NCI-H187 (cell line): ENCODE results near the gene DLGAP4.

Experiments
- DNase-seq, 2 experiments: peaks; one replicate each; lab custom pipeline; 2025; lab: John Stamatoyannopoulos, UW

The DLGAP4 gene

DNA sequence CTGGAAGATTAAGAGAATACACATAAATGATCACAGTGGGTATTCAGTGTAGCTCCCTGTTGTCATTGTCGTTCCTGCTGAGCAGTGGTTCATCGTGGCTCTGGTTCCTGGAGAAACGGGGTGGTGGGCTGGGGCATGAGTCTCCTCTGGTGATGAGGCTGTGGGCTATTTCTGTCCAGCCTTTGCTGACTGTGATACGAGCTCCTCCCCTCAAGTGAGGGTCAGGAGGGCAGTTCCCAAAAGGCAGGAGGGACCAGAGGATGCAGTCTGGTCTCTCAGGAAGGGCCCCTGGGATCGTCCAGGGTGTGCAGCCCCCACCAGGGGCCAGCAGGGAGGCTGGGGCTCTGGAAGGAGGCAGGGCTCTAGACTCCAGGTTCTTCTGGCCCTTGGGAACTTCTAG lies 31.1 kb upstream of the DLGAP4 start:
- no peak for DNase-seq

DNA sequence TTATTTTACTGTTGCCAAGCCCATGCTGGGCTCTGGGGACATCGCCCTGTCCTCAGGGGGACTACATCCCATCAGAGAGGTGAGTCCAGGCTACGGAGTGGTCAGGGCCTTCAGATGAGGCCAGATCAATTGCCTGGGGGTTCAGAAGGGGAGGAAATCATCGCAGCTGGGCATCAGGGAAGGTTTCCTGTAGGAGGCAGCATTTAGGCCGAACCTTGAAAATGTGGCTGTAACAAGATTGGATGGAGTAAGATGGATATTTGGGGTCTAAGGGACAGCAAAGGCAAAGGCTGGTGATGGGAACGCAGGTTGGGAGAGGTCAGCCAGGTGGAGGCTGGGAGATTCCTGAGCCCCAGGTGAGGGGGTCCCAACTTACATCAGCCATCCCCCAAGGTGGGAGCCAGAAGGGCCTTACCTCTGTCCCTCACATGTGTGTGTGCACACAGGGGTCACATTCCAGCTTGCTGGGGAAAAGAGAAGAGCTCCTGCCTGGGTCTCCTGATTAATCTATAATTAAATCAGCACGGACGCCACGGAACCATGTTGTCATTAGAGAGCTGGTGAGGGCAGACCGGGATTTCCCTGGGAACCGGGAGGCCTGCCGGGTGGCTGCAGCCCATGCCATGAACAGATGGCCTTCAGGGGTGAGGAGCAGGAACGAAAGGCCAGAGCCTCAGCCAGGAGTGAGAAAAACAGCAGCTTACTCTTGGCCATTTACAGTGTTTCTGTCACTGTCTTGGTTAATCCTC lies 30.5 kb upstream of the DLGAP4 start:
- no peak for DNase-seq

- no peak for DNase-seq
These were observed 28.6 kb upstream of the DLGAP4 start for GRCh38 chr20:36277546-36277945.

- DNase-seq = no peak
These were observed 26.8 kb upstream of the DLGAP4 start for GRCh38 chr20:36279362-36279761.

GRCh38 chr20:36279776-36280175 lies 26.4 kb upstream of the DLGAP4 start:
- no peak for DNase-seq

- no peak for DNase-seq
These were observed 24.3 kb upstream of the DLGAP4 start for GRCh38 chr20:36281785-36282380.

GRCh38 chr20:36284751-36285150 lies 21.4 kb upstream of the DLGAP4 start:
- no peak for DNase-seq

DNA sequence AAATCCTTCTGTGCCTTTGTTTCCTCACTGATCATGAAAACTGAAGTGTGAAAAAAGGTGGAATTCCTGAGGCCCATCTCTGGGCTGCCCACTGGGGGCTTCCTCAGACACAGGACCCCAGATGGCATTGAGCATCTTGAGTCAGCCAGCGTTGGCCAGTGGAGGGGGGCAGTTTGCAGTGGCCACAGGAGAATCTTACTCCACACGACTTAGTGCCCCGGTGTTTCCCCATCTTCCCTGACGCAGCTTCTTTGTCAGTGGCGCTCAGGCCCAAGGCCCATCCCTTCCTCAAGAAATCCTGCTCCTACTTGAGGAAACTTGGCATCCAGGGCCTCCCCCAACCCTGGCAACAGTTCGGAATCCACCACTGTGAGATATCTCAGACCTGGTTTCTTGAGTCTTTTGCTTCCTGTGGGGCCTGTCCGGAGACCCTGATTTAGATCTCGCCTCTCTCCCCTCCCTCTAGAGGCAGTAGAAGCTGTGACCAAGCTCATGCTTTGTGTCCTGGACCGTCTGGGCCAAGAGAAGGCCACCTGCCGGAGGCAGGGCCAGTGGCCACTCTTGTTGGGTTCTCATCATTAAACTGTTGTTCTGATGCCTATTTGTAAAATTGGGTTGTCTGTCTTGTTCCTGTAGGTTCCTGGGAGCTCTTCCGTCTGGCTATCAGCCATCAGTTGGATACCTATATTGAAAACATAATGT lies 20.2 kb upstream of the DLGAP4 start:
- no peak for DNase-seq

GRCh38 chr20:36297656-36298055 lies 8.5 kb upstream of the DLGAP4 start:
- DNase-seq = no peak

GRCh38 chr20:36298061-36298460 lies 8.1 kb upstream of the DLGAP4 start:
- no peak for DNase-seq

DNA sequence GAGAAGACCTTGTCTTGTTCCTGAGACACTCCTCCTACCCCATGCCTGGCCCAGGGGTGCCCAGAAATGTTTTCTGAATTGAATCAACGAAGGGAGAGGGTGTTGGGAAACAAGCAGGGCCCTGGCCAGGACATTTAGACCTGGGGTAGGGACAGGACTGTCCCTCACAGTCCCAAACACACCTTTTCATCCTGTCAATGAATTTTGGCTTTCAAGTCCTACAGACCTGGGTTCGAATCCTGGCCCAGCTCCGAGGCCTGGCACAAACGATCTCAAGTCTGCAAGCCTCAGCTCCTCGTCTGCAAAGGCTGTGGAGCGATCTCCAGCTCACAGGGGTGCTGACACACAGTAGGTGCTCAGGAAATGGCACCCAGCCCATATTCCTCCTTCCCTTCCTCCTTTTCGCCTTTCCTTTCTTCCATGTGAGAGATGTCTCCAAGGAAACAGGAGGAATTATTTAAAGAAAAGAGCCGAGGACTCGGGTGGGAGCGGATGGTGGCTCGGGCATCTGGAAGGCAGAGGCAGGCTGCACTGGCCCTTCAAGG lies 7.3 kb upstream of the DLGAP4 start:
- DNase-seq = no peak

- no peak for DNase-seq
These were observed 6.7 kb upstream of the DLGAP4 start for GRCh38 chr20:36299459-36299858.

- DNase-seq = no peak
These were observed 4.6 kb upstream of the DLGAP4 start for GRCh38 chr20:36301359-36302119.

DNA sequence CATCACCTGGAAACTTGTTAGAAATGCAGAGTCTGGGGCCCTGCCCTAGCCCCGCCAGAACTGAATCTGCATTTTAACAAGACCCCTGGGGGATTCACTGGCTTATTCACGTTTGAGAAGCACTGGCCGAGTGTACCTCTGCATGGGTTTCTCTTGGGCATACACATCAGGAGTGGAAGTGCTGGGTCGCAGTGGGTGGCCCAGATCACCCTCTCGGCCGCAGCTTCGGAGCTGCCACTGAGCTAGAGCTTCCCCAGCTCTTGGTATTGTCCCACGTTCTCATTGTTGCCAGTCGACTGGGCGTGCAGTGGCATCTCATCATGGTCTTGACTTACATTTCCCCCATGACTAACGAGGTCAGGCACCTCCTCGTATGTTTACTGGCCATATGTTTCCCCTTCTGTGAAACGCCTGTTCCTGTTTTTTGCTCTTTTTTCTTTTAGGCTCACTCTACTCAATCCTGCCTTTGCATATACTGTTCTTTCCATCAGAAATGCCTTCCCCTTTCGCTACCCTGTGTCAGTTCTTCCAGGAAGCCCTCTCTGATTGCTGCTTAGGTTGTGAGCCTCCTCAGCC lies 3.0 kb upstream of the DLGAP4 start:
- DNase-seq = no peak

- no peak for DNase-seq
These were observed 2.3 kb upstream of the DLGAP4 start for GRCh38 chr20:36303831-36304230.

- DNase-seq = no peak
These were observed 1.2 kb upstream of the DLGAP4 start for GRCh38 chr20:36304786-36305495.

DNA sequence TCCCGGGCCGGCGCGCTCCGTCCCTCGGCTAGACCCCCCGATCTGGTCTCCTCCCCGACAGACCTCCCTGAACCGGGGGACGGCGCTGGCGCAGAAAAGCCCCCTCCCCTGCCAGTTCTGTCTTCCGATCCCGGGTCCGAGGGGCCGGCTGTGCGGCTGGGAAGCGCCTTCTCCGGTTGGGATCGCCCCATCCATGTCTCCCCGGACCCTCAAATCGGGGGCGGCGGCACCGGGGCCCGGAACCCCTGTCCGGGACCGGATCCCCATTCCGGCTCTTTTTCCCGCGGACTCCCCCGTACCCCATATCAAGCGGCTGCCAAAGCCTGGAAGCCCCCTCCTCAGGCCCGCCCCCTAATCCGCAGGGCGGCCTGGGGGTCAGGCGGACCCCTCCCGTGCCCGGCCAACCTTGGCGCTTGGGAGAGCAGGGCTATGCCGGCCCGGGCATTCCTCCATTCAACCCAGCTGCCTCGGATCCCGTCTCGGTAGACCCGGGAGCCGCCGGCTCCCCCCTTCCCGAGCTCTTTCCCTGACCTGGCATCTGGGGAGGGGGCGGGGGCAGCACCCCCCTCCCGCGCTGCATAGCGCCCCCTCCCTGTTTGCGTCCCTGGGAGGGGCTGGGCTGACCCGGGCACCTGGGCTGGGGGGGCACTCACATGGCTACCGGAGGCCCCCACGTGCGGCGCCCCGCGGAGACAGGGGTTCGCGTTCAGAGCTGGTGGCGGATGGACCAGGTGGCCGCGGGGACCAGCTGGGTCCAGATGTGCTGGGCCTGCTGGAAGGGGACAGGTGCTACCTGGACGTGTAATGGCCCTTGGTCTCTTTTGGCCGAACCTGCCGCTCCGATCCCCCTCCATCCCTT lies 643 bp downstream of the DLGAP4 start:
- no peak for DNase-seq

GRCh38 chr20:36307412-36308325 lies 1.5 kb downstream of the DLGAP4 start:
- no peak for DNase-seq

GRCh38 chr20:36308353-36308752 lies 2.2 kb downstream of the DLGAP4 start:
- DNase-seq = no peak
